ENCODE results near the gene TUBA4B. TPM values are rescaled to one million over a fixed set of nuclear protein-coding genes. Genes with fewer than 3 reads are reported as not detected.

The TUBA4B gene
- total RNA-seq, 1 donor = not detected

GRCh38 chr2:219249203-219249980, 3.7 kb upstream of the TUBA4B start:
- H3K4me3 ChIP-seq (ENCODE audit: low read depth, low read length) = peak overlapping the region; percentile 7
- peak; percentile 91 for DNase-seq (ENCODE audit: low read depth)

DNA sequence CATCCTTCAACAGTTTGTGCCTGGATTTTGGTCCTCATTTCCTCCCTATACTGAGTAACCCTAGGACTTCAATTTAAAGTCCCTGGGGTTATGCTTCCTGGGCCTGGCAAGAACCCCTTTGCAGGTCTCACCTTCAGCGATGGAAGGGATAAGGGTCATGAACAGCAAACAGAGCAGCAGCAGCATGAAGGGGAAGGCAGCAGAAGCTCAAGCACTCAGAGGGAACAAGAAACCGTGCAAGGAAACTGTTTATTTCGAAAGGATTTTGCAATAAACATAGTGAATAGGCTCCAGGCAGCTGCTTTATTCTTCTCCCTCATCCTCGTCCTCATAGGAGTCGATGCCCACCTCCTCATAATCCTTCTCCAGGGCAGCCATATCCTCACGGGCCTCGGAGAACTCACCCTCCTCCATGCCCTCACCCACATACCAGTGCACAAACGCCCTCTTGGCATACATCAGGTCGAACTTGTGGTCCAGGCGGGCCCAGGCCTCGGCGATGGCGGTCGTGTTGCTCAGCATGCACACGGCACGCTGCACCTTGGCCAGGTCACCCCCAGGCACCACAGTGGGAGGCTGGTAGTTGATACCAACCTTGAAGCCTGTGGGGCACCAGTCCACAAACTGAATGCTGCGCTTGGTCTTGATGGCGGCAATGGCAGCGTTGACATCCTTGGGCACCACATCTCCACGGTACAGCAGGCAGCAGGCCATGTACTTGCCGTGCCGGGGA, 2.8 kb upstream of the TUBA4B start:
- H3K4me3 ChIP-seq (ENCODE audit: low read depth, low read length) = no peak overlapping the region
- no peak for TF ChIP-seq CTCF (IDR thresholded peaks at IDR 0.05; ENCODE audit: insufficient read depth, low read length)
- DNase-seq (ENCODE audit: low read depth) = no peak

More at GRCh38 chr2:219249203-219249980, 3.7 kb upstream of the TUBA4B start:
- no peak for TF ChIP-seq CTCF (IDR thresholded peaks at IDR 0.05; ENCODE audit: insufficient read depth, low read length)

GRCh38 chr2:219251656-219252055, 1.4 kb upstream of the TUBA4B start:
- H3K4me3 ChIP-seq (ENCODE audit: low read depth, low read length) = no peak overlapping the region
- DNase-seq (ENCODE audit: low read depth) = no peak
- no peak for TF ChIP-seq CTCF (IDR thresholded peaks at IDR 0.05; ENCODE audit: insufficient read depth, low read length)

- H3K4me3 ChIP-seq (ENCODE audit: low read depth, low read length) = no peak overlapping the region
- no peak for DNase-seq (ENCODE audit: low read depth)
- TF ChIP-seq CTCF (IDR thresholded peaks at IDR 0.05; ENCODE audit: insufficient read depth, low read length) = no peak
Observed at GRCh38 chr2:219252084-219252483, 959 bp upstream of the TUBA4B start.

DNA sequence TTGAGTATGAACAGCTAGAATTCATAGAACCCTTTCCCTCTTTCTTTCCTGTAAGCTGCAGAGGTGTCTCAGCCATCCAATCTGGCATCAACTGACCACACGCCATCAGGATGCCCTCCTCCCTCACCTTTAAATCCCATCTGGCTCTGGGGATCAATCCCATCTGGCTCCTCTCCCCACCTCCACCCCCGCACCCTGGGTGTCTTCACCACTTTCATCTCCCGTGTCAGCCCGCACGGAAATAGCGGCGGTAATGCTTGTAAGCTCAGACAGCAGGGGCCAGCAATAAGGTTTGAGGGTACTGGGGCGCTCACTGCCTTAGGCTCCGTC, 508 bp upstream of the TUBA4B start:
- DNase-seq (ENCODE audit: low read depth) = no peak
- no peak for TF ChIP-seq CTCF (IDR thresholded peaks at IDR 0.05; ENCODE audit: insufficient read depth, low read length)
- H3K4me3 ChIP-seq (ENCODE audit: low read depth, low read length) = peak overlapping the region; percentile 70

DNA sequence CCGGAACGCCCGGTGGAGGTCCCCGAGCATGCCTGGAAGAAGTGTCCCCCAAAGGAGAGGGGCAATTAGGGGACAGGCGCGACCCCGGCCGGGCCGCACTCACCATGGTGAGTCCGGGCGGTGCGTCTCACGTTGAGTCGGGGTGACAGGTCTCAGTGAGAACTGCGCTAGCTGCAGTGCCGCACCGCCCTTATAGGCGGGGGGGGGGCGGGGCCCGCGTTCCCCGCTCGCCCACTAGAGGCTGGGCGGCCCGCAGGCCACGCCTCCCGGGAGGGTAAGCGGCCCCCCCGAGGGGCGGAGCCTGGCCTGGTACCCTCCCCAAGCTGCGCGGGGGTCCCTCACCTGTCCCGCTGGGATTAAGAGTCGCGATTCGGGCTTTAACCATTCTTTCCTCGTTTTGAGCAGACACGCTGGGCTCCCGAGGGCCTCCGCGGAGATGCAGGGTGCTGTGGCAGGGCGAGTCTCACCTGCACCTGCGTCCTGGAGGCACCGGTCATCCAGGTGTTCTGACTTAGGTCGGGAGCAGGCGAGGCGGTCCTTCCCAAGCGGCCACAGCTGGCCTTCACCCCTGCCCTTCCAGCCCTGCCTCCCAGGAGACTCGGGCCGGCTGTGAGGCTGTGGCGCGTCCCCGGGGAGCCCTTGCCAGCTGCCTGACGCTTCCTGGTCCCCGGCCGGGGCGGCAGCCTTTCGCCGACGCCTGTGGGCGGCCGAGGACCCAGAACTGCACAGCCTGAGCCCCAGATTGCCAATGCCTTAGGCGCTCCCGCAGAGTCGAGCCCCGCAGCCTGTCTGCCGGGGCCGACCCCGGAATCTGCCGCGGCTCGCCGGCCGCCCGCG, 928 bp downstream of the TUBA4B start, which contains the start of gene TUBA4A:
Gene TUBA4A, minus strand, starts transcription at position 166 of the 837 bp plus-strand sequence. Its CDS starts 60 bp downstream, at position 106.
- DNase-seq (ENCODE audit: low read depth) = peak; percentile 43
- TF ChIP-seq CTCF (IDR thresholded peaks at IDR 0.05; ENCODE audit: insufficient read depth, low read length) = no peak
- peak within 1 kb of the TSS; percentile 70 for H3K4me3 ChIP-seq (ENCODE audit: low read depth, low read length)

Measured in fibroblast of the aortic adventitia (primary cell).